ENCODE data around the gene TOR1B.
"Not testable (repeated sequence)": the region's sequence is repeated elsewhere in the genome, so short reads cannot be mapped to it uniquely, and the experiment has no call there.

Gene TOR1B

DNA sequence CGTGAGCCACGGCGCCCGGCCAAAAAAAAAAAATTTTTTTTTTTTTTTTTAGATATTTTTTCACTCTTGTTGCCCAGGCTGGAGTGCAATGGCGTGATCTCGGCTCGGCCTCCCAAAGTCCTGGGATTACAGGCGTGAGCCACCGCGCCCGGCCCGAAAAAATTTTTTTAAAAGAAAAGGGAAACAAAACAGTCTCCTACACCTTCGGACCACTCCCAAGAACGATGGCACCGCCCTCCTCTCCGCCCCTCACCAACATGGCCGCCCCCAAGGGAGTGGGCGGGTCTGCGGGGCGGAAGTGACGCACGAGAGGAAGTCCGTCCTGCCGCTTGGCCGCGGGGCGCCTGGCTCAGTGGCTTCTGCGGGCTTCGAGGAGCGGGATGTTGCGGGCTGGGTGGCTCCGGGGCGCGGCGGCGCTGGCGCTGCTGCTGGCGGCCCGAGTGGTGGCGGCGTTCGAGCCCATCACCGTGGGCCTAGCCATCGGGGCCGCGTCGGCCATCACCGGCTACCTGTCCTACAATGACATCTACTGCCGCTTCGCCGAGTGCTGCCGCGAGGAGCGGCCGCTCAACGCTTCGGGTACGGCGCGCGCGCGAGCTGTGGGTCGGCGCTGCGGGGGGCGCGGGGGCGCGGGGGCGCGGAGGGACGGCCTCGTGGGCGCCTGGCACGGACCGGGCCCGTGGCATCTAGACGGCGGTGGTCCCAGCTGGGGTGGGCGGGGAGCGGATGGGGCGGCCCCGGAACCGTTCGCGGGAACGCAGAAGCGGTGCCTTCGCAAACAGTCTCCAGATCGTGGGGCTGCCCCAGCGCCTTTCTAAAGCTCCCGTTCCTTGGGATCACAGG lies at the start of gene TOR1B:
Gene TOR1B (plus strand): TSS at position 352 of the 843 bp plus-strand sequence. CDS start 29 bp downstream, at position 381.
- DNase-seq (ENCODE audit: low read depth in 1 of 2, low spot score in 1 of 2): peak; percentile 87 to 92

DNA sequence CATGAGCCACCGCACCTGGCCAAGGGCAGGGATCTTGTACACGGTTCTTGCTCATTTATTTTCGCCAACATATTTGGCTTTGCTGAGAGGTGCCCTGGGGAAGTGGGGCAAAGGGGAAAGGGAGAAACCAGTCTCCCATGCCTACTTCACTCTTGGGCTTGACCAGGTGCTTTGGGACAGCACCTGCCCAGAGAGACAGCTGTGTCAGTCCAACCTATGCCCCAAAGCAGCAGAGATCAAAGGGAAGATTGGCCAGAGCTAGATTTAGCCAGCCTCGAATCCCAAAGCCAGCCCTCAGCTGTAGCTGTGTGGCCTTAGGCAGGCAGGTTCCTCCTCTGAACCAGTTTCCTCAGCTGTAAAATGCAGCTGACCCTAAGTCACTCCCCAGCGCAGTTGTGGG lies 47.8 kb upstream of the TOR1B start:
- DNase-seq (ENCODE audit: low read depth in 1 of 2, low spot score in 1 of 2): no peak

DNA sequence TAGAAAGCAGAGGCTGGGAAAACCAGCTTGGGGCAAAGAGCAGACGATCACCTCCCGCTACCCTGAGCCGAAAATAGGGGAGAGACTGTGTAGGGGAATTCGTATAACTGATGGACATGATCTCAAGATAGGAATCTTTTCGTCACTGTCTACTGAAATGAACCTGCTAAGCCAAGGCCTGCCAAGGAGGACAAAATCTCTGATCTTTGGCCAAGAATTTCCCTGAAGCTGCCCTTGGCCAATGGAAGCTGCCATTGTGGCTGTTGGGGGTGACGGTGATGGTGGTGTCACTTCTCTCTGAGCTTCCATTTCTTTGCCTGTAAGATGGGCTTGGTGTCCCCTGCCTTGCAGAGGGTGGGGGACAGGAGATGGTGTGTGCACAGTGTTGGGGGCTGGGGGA lies 46.8 kb upstream of the TOR1B start:
- DNase-seq (ENCODE audit: low read depth in 1 of 2, low spot score in 1 of 2): no peak

DNA sequence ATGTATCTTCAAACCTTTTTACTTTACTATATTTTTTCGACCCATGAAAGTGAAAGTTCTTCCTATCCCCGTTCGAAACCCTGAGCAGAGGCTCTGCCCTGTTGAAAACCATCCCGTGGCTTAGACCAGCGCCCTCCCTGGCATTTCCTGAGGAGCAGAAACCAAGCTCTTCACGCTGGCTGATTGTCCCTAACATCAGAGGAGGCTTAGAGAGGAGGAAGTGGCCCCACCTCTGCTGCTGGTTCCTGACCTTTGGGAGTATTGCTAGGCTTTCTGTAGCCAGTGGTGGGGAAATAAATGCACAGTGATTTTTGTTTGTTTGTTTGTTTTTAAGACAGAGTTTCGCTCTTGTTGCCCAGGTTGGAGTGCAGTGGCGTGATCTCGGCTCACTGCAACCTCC lies 45.9 kb upstream of the TOR1B start:
- DNase-seq (ENCODE audit: low read depth in 1 of 2, low spot score in 1 of 2): no peak

DNA sequence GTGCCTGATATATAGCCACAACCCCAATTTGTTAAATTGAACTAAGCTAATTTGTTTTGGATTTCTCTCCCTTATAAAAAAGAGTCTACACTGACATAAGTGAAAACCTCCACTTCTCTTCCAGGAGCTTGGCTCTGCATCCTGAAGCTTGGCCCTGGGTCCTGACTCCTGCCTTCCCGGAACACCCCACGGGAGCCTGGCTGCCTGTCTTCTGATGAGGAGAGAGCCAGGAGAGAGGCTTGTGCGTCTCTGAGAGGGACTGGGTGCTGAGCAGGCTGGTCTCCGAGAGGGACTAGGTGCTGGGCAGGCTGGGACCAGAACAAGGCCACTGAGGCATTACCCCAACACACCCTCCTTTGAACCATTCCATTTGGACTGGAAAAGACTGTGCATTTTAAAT lies 43.7 kb upstream of the TOR1B start:
- no peak for DNase-seq (ENCODE audit: low read depth in 1 of 2, low spot score in 1 of 2)

- no peak for DNase-seq (ENCODE audit: low read depth in 1 of 2, low spot score in 1 of 2)
Observed at GRCh38 chr9:129759804-129760502, 43.0 kb upstream of the TOR1B start.

- DNase-seq (ENCODE audit: low read depth in 1 of 2, low spot score in 1 of 2): not testable (repeated sequence)
Observed at GRCh38 chr9:129760784-129761183, 42.2 kb upstream of the TOR1B start.

DNA sequence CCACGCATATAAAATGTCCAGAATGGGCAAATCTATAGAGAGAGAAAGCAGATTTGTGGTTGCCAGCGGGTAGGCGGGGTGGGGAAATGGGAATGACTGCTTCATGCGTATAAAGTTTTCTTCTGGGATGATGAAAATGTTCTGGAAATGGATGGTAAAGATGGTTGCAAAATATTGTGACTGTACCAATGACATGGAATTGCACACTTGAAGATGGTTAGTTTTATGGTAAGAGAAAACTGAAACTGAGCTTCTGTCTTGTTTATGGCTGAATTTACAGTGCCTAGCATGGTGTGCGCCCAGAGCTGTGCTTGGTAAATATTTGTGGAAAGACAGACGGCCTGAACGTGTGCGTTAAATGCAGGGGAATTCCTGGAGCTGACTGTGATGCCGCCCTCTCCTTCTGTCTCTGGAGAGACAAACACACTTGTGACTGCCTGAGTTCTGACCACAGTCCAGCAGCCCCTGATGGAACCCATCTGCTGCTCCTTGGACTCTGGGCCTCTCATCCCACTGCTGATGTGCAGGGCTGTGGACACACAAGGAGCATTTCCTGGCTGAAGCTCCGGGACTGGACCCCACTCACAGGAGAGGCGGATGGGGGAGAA lies 41.6 kb upstream of the TOR1B start:
- DNase-seq (ENCODE audit: low read depth in 1 of 2, low spot score in 1 of 2): no peak

- no peak for DNase-seq (ENCODE audit: low read depth in 1 of 2, low spot score in 1 of 2)
Observed at GRCh38 chr9:129761901-129762369, 41.0 kb upstream of the TOR1B start.

DNA sequence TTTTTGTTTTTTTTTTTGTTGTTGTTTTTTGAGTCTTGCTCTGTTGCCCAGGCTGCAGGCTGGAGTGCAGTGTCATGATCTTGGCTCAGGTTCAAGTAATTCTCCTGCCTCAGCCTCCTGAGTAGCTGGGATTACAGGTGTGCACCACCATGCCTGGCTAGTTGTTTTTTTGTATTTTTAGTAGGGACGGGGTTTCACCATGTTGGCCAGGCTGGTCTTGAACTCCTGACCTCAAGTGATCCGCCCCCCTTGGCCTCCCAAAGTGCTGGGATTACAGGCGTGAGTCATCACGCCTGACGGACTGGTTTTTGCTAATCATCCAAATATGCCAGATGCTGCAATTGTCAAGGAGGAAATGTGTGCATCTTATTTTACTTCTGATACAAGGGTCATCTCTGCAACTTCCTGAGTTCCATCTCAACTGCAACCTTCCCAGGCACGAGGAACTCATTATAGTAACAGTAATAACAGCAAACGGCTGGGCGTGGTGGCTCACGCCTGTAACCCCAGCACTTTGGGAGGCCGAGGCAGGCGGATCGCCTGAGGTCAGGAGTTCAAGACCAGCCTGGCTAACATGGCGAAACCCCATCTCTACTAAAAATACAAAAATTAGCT lies 40.5 kb upstream of the TOR1B start:
- not testable (repeated sequence) for DNase-seq (ENCODE audit: low read depth in 1 of 2, low spot score in 1 of 2)

- no peak for DNase-seq (ENCODE audit: low read depth in 1 of 2, low spot score in 1 of 2)
Observed at GRCh38 chr9:129762985-129763926, 39.7 kb upstream of the TOR1B start.

DNA sequence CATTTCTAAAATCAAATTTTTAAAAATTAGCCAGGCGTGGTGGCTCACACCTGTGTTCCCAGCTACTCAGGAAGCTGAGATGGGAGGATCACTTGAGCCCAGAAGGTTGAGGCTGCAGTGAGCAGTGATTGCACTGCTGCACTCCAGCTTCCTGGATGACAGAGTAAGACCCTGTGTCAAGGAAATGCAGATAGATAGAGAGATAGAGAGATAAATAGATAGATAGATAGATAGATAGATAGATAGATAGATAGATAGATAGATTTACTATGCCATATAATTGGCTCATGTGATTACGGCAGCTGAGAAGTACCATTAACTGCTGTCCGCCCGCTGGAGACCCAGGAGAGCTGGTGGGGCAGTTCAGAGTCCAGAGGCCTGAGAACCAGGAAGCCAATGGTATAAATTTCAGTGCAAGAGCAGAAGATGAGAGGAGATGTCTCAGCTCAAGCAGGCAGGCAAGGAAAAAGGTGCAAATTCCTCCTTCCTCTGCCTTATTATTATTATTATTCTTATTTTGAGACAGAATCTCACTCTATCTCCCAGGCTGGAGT lies 37.1 kb upstream of the TOR1B start:
- DNase-seq (ENCODE audit: low read depth in 1 of 2, low spot score in 1 of 2): no peak

- DNase-seq (ENCODE audit: low read depth in 1 of 2, low spot score in 1 of 2): no peak
Observed at GRCh38 chr9:129768486-129768885, 34.5 kb upstream of the TOR1B start.

GRCh38 chr9:129769669-129770068 lies 33.3 kb upstream of the TOR1B start:
- DNase-seq (ENCODE audit: low read depth in 1 of 2, low spot score in 1 of 2): no peak

DNA sequence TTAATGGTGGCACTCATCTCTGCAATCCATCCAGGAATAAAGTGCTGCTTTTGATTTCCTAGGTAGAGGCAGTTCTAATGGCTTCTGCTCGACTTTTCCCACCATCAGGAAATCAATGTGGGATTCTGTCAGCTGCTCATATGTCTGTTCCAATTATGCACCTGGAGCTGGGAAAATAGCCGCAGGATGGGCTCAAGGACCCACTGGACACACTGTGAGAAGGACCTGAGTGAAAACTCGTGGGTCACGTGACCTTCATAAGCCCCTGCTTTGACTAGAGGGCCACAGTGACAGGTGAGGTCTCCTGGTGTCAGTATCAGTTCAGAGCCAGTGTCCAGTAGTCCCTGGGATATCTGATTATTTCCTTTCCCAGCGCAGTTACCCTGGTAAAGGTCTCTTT lies 32.2 kb upstream of the TOR1B start:
- DNase-seq (ENCODE audit: low read depth in 1 of 2, low spot score in 1 of 2): no peak

DNA sequence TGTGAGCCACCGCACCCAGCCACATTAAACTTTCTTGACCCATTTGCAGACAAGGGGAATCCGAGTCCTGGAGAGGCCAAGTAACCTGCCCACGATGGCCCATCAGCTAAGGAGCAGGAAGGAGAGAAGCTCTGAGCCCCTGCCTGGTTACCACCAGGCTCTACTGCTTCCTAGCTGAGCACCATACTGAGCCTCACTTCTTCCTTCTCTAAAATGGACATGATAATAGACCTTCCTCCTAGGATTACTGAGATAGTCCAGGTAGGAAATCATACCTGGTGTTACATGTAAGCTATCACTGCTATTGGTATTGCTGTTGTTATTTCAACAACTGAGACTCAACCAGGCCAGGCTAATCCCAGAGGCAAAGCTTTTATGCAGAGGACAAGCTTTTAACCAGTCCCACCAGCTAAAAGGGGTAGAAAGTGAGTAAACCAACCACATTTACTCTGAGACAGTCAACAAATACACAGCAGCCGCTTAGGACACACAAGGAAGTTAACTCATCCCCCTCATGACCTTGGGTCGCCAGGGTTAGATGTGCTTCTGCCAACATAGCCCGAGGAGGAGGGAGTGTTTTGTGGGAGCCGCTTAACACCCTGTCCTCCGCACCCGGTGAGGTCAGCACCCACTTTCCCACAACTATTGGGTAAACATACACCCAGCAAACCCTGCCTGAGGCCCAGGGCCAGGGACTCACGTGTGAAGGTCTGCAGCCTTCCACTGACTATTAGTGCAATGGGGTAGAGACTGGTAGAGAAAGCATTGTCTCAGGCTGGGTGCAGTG lies 29.5 kb upstream of the TOR1B start:
- no peak for DNase-seq (ENCODE audit: low read depth in 1 of 2, low spot score in 1 of 2)

- no peak for DNase-seq (ENCODE audit: low read depth in 1 of 2, low spot score in 1 of 2)
Observed at GRCh38 chr9:129774791-129775447, 28.1 kb upstream of the TOR1B start.

DNA sequence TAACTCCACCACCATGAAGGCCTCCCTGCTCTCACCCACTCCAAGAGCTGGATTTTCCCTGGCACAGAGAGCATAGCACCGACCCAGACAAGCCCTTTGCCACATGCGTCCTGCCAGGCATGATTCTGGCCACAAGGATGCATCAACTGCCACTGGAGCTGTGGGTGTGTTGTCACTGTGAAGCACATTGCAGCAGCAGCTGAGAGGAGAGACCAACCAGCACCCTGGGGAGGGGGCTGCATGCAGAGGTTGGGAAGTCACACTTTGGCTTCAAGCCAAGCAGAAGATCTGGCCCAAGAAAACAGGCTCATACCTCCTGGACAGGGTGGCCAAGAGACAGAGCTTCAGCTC lies 27.6 kb upstream of the TOR1B start:
- DNase-seq (ENCODE audit: low read depth in 1 of 2, low spot score in 1 of 2): no peak

- DNase-seq (ENCODE audit: low read depth in 1 of 2, low spot score in 1 of 2): not testable (repeated sequence)
Observed at GRCh38 chr9:129776096-129776495, 26.9 kb upstream of the TOR1B start.
